HG03159 (cell line): Measurements from ENCODE around the gene ARHGEF18.
A peak's percentile ranks its signal among the peaks of the same experiment; 100 is the strongest.
"Not testable (repeated sequence)": the region's sequence is repeated elsewhere in the genome, so short reads cannot be mapped to it uniquely, and the experiment has no call there.

Experiments used
- ATAC-seq: cut with Tn5 transposase; IDR thresholded peaks from one replicate; pipeline ENCODE4 v1.9.1; 2021; ENCODE audit warnings: mild to moderate bottlenecking, moderate library complexity; ENCODE audit not compliant: unreplicated experiment

The ARHGEF18 gene

DNA sequence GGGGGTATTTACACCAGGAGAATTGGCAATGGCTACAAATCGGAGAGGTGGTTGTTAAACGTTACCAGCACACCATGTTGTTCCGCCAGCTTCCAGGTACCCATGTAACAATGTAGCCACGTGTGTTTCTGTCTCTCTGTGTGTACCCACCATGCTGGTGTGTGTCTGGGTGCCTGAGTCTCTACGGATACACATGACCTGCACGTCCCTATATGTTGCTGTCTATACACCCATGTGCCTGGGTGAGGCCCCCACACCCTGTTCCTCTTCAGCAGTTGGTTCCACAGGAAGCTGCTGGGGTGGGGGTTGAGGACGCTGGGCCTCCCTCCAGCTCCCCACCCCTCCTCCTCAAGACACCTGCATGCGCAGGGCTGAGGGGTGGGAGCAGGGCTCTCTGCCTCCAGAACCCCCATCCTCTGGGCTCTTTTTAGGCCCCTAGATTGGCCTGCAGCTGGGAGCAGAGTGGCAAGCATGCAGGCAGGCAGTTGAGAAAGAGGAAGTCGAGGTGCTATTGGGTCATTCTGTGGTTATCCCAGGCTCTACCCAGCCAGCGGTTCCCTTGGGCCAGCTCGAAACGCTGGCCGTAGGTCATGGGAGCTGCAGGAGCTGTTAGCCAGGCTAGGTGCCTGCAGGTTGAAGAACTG lies at the start of gene ARHGEF18:
ARHGEF18 (plus strand) TSS at position 351 of the 644 bp plus-strand sequence. CDS start 13,954 bp downstream, outside the sequence.
- no peak for ATAC-seq

DNA sequence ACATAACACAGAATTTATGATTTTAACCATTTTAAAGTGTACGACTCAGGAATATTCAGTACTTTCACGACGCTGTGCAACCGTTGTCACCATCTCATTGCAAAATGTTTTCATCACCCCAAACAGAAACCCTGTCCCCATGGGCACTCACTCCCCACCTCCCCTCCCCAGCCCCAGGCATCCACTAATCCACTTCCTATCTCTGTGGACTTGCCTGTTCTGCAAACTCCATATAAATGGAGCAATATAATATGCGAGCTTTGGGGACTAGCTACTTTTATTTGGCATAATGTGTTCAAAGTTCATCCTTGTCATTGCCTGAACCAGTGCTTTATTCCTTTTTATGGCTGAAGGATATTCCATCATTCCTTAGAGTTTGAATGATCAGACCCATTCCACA lies 47.2 kb upstream of the ARHGEF18 start:
- ATAC-seq: no peak

- ATAC-seq: no peak
Measured at GRCh38 chr19:7303470-7303869, 45.3 kb upstream of the ARHGEF18 start.

DNA sequence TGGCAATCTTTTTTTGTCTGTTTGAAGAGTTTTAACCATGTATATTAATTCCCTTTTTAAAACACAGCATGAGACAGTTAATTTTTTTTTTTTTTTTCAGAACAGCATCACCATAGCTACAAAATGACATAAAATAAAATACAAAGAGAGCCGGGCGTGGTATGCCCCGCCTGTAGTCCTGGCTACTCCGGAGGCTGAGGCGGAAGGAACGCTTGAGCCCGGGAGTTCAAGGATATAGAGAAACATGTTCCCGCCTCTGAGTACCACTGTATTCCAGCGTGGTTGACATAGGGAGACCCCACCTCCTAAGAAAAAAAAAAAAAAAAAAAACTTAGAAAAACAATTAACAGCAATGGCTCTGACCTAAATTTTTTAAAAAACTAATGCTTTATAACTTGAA lies 44.5 kb upstream of the ARHGEF18 start:
- no peak for ATAC-seq

GRCh38 chr19:7307590-7308218 lies 41.0 kb upstream of the ARHGEF18 start:
- no peak for ATAC-seq

- not testable (repeated sequence) for ATAC-seq
Measured at GRCh38 chr19:7308327-7308726, 40.4 kb upstream of the ARHGEF18 start.

- no peak for ATAC-seq
Measured at GRCh38 chr19:7311911-7312310, 36.8 kb upstream of the ARHGEF18 start.

DNA sequence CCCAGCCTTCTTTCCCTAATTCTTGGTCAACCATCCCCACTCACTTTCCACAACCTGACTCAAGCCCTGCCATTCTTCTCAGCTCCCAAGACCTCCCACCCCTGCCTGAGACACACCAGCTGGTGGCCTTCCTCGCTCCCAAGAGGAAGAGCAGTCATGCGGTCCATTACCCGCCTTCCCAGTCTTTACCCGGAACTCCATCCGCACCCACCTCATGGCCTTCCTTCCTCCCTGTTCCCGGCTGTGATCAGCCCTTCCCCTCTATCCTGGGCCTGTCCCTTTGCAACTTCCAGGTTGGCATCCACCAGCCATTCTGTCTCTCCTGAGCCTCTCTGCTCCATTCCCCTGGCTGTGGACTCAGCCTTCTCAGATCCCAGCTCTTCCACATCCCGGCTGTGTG lies 35.9 kb upstream of the ARHGEF18 start:
- no peak for ATAC-seq

DNA sequence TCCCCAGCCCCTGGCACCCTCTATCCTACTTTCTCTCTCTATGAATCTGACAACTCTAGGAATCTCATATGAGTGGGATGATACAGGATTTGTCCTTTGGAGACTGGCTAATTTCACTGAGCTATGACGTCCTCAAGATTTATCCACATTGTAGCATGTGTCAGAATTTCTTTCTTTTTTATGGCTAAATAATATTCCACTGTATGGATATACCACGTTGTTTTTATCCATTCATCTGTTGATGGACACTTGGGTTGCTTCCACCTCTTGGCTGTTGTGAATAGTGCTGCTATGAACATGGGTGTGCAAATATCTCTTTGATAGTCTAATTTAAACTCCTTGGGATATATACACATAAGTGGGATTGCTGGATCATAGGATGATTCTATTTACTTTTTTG lies 30.6 kb upstream of the ARHGEF18 start:
- ATAC-seq: no peak

GRCh38 chr19:7326105-7326877 lies 22.4 kb upstream of the ARHGEF18 start:
- ATAC-seq: no peak

DNA sequence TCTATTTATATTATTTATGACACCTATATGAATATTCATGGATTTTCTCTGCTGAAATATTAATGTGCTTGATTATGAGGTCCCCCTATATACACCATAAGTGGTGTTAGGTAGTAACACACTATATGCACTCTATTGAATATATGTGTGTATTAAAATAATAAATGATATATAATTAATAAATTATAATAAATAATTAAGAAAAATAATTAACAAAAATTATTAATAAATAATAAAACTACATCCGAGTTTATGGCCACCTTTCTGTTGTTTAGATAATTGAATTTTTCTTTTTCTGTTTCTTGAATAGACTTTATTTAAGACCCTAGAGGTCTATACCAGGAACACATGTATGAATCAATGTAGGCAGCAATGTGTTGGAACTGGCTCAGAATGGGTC lies 20.9 kb upstream of the ARHGEF18 start:
- ATAC-seq: no peak

GRCh38 chr19:7328647-7329046 lies 20.1 kb upstream of the ARHGEF18 start:
- no peak for ATAC-seq

- no peak for ATAC-seq
Measured at GRCh38 chr19:7331446-7331845, 17.3 kb upstream of the ARHGEF18 start.

GRCh38 chr19:7333198-7334118 lies 15.3 kb upstream of the ARHGEF18 start:
- no peak for ATAC-seq

DNA sequence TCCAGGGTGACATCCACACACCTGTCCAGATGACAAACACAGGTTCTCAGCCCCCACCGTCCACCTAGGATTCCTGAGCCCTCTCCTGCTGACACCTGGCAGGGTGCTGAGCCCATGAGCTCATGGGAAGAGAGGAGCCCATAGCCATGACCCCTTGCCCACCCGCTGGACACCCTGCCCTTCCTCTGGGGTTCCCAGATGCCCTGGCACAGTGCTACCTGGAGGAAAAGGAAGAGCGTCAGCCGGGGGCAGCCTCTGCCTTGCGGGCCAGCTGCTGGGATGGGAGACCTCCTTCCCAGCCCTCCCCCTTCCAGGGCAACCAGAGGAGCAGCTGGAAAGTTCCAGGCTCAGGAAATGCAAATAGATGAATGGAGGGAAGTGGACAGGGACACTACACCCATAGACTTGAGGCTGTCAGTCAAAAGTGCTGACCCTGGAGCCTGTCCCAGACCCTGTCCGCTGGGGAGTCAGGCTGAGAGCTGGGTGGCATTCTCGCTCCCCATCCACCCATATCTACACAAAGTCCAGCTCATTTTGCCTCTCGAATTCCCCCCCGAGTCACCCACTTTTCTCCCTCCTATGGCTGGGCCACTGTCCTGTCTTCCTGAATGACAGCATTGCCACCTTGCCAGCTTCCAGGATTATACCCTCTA lies 12.3 kb upstream of the ARHGEF18 start:
- no peak for ATAC-seq

DNA sequence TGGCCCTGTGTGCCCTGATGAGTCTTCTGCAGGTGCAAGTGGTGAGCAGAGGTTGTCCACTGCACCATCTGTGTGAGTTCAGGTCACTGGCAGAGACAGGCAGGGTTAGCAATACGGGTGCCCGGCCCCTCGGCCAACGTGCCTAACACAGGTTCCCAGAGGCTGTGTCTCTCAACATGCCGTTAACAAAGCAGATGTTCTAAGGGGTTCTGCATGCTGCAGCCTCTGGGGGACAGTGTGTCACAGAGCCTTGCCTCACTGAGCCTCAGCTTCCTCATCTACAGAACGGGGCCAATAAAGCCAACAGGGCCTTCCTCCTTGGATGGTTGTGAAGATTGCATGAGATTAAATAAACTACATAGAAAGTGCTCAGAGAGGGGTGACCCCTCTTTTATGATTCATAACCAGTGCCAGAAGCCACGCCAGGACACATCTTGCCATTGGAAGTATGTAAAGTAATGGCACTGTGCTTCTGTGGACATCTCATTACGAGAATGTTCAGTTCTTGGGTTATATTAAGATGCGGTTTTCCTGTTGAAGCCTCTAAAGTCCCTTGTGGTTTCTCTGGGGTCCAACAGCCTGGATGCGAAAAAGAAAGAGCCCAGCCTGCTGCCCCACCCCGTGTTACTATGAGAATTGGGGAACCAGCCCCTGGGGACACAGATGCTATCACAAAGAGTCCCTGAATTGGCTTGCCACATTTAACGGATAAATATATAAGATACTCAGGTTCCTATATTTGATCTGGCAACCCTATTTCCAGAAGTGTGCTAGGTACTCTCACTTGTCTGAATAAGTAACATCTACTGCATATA lies 11.2 kb upstream of the ARHGEF18 start:
- ATAC-seq: peak; percentile 68

DNA sequence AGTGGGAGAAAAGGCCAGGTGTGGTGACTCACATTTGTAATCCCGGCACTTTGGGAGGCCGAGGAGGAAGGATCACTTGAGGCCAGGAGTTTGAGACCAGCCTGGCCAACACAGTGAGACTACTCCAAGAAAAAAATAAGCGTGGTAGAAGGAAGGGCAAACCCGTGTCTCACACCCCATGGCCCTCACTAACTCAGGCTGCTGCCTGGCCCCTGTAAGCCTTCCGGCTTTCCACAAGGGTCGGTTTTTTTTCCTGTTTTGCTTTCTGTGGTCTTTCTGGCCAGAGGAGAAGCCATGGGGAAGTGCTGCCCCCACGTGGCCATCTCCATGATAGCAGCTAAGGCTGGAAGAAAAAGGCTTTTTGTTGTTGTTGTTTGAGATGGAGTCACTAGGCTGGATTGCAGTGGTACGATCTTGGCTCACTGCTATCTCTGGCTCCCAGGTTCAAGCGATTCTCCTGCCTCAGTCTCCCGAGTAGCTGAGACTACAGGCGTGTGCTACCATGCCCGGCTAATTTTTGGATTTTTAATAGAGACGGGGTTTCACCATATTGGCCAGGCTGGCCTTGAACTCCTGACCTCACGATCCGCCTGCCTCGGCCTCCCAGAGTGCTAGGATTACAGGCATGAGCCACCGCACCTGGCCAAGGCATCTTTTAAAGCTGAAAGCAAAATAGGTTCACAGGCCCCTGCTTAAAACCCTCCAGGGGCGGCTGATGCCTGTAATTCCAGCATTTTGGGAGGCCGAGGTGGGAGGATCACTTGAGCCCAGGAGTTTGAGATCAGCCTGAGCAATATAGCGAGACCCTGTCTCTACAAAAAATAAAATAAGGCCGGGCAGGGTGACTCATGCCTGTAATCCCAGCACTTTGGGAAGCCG lies 7.5 kb upstream of the ARHGEF18 start:
- ATAC-seq: no peak

GRCh38 chr19:7342143-7342542 lies 6.6 kb upstream of the ARHGEF18 start:
- no peak for ATAC-seq
